Large intestine (tissue), 12 donors: Measurements from ENCODE around the gene MME. TPM values are rescaled to one million over a fixed set of nuclear protein-coding genes. Genes with fewer than 3 reads are reported as not detected.

Experiments used
- DNase-seq, 2 donors: peaks; one replicate each; pipeline versions ENCODE4 v3.0.0 to v3.0.0-alpha.2; 2013
- H3K27ac ChIP-seq: one replicate; pipeline ENCODE4 v1.5.1; 2013; ENCODE audit warnings: low read length
- H3K27me3 ChIP-seq: 2 replicates; pipeline ENCODE4 v1.6.1; 2013; ENCODE audit warnings: low read length; ENCODE audit not compliant: control insufficient read depth, insufficient read depth
- H3K36me3 ChIP-seq: 2 replicates; pipeline ENCODE4 v1.6.1; 2013; ENCODE audit warnings: low read length; ENCODE audit not compliant: control insufficient read depth, insufficient read depth
- H3K4me1 ChIP-seq: one replicate; pipeline ENCODE4 v1.6.1; 2013; ENCODE audit warnings: low read length; ENCODE audit not compliant: control insufficient read depth, insufficient read depth
- H3K4me3 ChIP-seq: one replicate; pipeline ENCODE4 v1.5.1; 2013; ENCODE audit warnings: low read length
- H3K9me3 ChIP-seq: one replicate; pipeline ENCODE4 v1.6.1; 2013; ENCODE audit warnings: mild to moderate bottlenecking, low read depth, low read length, moderate library complexity; ENCODE audit not compliant: control insufficient read depth
- WGBS: methylation state at CpG from one replicate; pipeline ENCODE4 v1.1.5; 2013; ENCODE audit warnings: low lambda C conversion rate; ENCODE audit not compliant: insufficient coverage; 5-methylcytosine and 5-hydroxymethylcytosine counted together
- long read RNA-seq, 11 donors: transcript quantifications; one replicate each; lab custom pipeline, GENCODE V29; 2026
- polyA plus RNA-seq: library from polyadenylated mRNA; unstranded; fragments of 120-200 nt; gene quantifications from one replicate; pipeline ENCODE4 v1.2.1, GENCODE V29; 2013

MME gene
- polyA plus RNA-seq: 307 TPM
- long read RNA-seq, donor 1, partial matches to known transcripts: 0 of 7 reads
- long read RNA-seq, donor 1, other reads (novel, unspliced or antisense): 0 of 7 reads
- long read RNA-seq, donor 2, full-length matches to known transcripts: 26 of 44 reads
- long read RNA-seq, donor 2, partial matches to known transcripts: 18 of 44 reads
- long read RNA-seq, donor 2, other reads (novel, unspliced or antisense): 0 of 44 reads
- long read RNA-seq, donor 3: 0 reads
- long read RNA-seq, donor 4: 0 reads
- long read RNA-seq, donor 5: 0 reads
- long read RNA-seq, donor 6, full-length matches to known transcripts: 39 of 327 reads
- long read RNA-seq, donor 6, partial matches to known transcripts: 288 of 327 reads
- long read RNA-seq, donor 6, other reads (novel, unspliced or antisense): 0 of 327 reads
- long read RNA-seq, donor 7, partial matches to known transcripts: 0 of 1 reads
- long read RNA-seq, donor 7, other reads (novel, unspliced or antisense): 0 of 1 reads
- long read RNA-seq, donor 8, full-length matches to known transcripts: 17 of 46 reads
- long read RNA-seq, donor 8, partial matches to known transcripts: 29 of 46 reads
- long read RNA-seq, donor 8, other reads (novel, unspliced or antisense): 0 of 46 reads
- long read RNA-seq, donor 9, transcript MME-201 (23 exons, 2,360 nt): major isoform, 11 of 24 reads
- long read RNA-seq, donor 9, partial matches to known transcripts: 5 of 24 reads
- long read RNA-seq, donor 9, other reads (novel, unspliced or antisense): 0 of 24 reads
- long read RNA-seq, donor 10, full-length matches to known transcripts: 39 of 85 reads
- long read RNA-seq, donor 10, partial matches to known transcripts: 46 of 85 reads
- long read RNA-seq, donor 10, other reads (novel, unspliced or antisense): 0 of 85 reads
- long read RNA-seq, donor 11, transcript MME-204 (23 exons, 3,590 nt): major isoform, 5 of 11 reads
- long read RNA-seq, donor 11, partial matches to known transcripts: 0 of 11 reads
- long read RNA-seq, donor 11, other reads (novel, unspliced or antisense): 0 of 11 reads

DNA sequence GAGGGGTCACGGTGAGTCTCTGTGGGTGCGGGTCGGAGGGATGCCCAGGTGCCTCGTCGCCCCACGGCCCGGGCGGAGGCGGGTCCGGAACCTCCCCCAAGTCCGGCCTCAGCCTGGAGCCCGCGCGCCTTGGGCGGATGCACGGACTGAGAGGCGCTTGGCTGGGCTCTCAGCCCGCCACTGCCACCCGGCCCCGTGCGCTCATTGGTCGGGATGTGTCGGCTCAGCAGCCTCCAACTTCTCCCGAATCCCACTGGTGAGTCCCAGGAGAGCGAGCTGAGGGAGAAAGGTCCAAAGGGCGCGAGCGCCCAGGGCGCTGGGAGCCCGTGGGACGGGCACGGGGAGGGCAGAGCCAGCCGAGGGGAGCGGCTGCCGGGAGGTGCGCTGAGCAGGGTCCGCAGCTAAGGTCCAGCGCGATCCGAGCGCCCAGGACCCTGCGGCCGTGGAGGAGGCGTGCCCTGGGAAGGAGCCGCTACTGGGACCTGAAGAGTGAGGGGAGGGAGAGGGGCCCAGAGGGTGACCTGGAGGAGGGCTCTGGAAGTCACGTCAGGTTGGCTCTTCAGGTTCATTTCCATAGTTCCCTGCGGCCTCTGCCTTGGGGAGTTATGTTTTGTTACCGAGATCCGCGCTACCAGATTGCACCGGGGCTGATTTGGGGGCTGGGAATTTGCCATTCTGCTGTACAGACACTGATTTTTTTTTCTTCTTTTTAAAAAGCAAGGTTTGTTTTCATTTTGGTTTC is at the start of gene MME:
MME (plus strand) TSS at position 574 of the 742 bp plus-strand sequence. CDS start 3,849 bp downstream, outside the sequence.
- no peaks in the 10 kb centered on the region for H3K4me1 ChIP-seq
- peaks cover 13% of the 10 kb centered on the region for H3K27me3 ChIP-seq
- no peaks in the 10 kb centered on the region for H3K9me3 ChIP-seq
- H3K27ac ChIP-seq: peak within 1 kb of the TSS; percentile 72
- no peaks in the 10 kb centered on the region for H3K36me3 ChIP-seq
- 0% methylated on average over 1 of the region's 51 CpGs for WGBS
- peak within 1 kb of the TSS; percentile 72 for H3K4me3 ChIP-seq
- DNase-seq: peak; percentile 88 to 94

DNA sequence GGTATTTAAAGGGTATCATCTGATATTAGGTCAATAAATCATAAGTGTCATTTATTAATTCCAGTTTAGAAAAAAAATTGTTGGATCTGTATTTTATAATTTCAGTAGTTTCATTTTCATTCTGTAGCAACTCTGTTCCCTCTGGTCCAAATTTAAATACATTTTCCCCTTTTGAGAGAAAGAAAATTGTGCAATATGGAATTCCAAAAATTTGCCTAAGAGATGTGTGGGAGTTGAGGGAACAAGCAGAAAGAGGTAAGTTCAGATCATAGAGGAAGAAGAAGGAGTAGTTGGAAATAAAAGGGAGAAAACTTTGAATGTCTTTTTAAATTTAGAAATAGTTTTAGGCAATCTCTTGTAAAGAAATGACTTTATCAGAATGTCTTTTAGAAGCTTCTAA is 48.9 kb upstream of the MME start:
- no peaks in the 10 kb centered on the region for H3K36me3 ChIP-seq
- H3K4me3 ChIP-seq: no peak overlapping the region
- DNase-seq: no peak
- no peaks in the 10 kb centered on the region for H3K27me3 ChIP-seq
- no peak overlapping the region for H3K27ac ChIP-seq
- peaks cover 10% of the 10 kb centered on the region for H3K4me1 ChIP-seq
- no peaks in the 10 kb centered on the region for H3K9me3 ChIP-seq

DNA sequence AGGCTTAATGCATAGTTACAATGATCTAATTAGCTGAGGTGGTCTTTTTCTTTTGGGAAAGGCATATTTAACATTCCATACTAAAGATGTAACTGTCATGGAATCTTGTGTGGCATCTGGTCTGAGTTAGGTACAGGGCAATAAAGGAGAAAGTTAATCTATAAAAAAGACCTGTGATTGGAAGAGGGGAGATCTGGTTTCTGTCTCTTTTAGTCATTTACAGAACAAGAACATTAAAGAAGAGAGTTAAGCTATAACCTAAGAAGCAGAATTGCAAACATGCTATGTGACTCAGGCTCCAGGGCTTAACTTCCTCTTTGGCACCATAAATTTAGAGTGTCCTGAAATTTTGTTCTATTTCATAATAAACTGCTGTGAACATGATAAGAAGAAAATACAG is 47.2 kb upstream of the MME start:
- H3K4me1 ChIP-seq: no peaks in the 10 kb centered on the region
- H3K36me3 ChIP-seq: no peaks in the 10 kb centered on the region
- DNase-seq: no peak
- no peaks in the 10 kb centered on the region for H3K9me3 ChIP-seq
- no peak overlapping the region for H3K4me3 ChIP-seq
- H3K27ac ChIP-seq: no peak overlapping the region
- H3K27me3 ChIP-seq: no peaks in the 10 kb centered on the region

DNA sequence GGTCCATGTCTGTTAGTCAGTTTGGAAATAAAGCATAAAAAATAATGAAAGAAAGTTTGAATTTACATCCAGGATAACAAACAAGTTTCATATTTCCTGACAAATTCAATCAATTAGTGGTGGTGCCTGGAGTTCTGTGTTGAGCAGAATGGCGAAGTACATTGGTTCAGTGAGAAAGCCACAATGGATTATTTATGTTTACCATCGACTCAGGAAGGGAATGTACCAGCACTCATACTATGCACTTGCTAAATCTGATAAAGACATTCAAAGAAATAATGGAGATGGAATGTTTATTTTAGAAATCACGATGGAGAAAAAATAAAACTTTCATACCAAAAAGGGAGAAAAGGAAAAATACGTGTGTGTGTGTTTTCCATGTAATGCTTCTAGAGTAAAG is 45.3 kb upstream of the MME start:
- no peak overlapping the region for H3K4me3 ChIP-seq
- no peaks in the 10 kb centered on the region for H3K36me3 ChIP-seq
- no peaks in the 10 kb centered on the region for H3K4me1 ChIP-seq
- 100% methylated on average over 3 of the region's 4 CpGs for WGBS
- H3K27me3 ChIP-seq: no peaks in the 10 kb centered on the region
- H3K27ac ChIP-seq: no peak overlapping the region
- DNase-seq: no peak
- H3K9me3 ChIP-seq: no peaks in the 10 kb centered on the region

DNA sequence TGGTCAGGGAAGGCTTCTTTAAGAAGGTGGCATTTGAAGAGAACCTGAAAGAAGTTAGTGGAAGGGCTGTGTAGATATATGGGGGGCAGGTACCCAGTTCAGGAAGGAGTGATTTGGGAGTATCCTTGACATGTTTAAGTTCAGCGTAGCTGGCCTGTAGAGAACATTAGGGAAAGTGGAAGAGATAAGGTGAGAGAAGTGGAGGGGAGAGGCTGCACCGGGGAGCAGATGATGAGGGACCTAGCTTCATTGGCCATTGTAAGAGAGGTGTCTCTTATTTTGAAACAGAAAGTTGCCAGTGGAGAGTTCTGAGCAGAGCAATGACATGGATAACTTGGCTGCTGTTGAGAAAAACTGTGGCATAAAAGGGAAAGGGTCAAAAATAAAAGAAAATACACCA is 44.6 kb upstream of the MME start:
- Histone ChIP-seq H3K27ac (no peak overlapping the region), H3K4me3 (no peak overlapping the region), H3K36me3 (no peaks in the 10 kb centered on the region), H3K9me3 (no peaks in the 10 kb centered on the region), H3K27me3 (no peaks in the 10 kb centered on the region), H3K4me1 (no peaks in the 10 kb centered on the region)
- 63% methylated on average over 1 of the region's 2 CpGs for WGBS
- DNase-seq: no peak

DNA sequence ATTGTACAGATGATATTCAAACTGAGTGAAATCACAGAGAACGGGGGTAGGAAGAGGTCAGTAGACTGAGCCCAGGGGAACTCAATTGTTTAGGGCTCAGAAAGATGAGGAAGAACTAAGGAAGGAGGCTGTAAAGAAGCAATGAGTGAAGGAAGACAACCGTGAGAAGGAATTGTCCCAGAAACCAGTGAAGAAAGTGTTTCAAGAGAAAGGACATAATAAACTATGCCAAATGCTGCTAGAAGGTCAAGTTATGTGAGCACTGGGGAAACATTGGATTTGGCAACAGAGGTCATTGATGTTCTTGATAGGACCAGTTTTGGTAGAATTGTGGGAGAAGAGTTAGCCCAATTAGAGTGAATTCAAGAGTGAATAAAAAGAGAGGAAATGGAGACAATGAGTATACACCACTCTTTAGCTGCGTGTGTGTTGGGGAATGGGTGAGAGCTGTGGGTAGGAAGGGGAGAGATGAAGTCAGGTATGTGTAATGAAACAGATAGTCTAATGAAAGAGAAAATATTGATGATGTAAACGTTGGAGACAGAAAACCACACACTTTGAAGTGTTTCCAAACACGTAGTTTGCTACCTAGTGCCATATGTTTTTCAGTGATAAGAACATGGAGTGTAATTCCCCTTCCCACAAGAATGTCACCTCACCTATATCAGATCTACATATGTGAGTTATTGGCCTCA is 42.5 kb upstream of the MME start:
- no peaks in the 10 kb centered on the region for H3K27me3 ChIP-seq
- H3K27ac ChIP-seq: no peak overlapping the region
- no peaks in the 10 kb centered on the region for H3K9me3 ChIP-seq
- 95% methylated on average over 3 of the region's 5 CpGs for WGBS
- no peak overlapping the region for H3K4me3 ChIP-seq
- no peaks in the 10 kb centered on the region for H3K4me1 ChIP-seq
- no peak for DNase-seq
- H3K36me3 ChIP-seq: no peaks in the 10 kb centered on the region

DNA sequence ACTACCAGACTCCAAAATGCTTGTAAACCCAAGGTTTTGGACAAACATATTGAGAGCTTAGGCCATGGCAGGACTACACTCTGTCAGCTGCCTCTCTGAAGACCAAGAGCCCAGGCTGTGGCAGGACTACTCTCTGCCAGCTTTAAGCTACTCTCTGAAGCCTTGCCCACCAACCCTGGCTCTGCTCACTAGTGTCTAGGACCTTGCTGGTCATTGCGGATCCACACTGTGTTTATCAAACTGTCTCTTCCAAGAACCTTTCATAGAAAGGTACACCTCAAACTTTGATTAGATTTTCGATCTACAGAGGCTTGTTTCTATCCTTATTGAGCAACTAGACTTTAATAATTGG is 41.9 kb upstream of the MME start:
- H3K9me3 ChIP-seq: no peaks in the 10 kb centered on the region
- H3K27me3 ChIP-seq: no peaks in the 10 kb centered on the region
- H3K4me3 ChIP-seq: no peak overlapping the region
- H3K27ac ChIP-seq: no peak overlapping the region
- no peaks in the 10 kb centered on the region for H3K36me3 ChIP-seq
- DNase-seq: no peak
- WGBS: no CpG with 5 or more reads among the region's 2 CpGs
- H3K4me1 ChIP-seq: no peaks in the 10 kb centered on the region

DNA sequence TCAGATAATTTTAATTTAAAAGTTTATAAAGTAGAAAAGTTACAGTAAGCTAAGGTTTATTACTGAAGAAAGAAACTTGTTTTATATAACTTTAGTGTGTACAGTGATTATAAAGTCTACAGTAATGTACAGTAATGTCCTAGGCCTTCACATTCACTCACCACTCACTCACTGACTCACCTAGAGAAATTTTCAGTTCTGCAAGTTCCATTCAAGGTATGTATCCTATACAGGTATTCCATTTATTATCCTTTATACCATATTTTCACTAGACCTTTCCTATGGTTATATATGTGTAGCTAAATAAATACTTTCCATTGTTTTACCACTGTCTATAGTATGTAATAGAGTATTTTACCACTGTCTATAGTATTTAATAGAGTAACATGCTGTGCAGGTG is 33.2 kb upstream of the MME start:
- Histone ChIP-seq H3K36me3 (no peaks in the 10 kb centered on the region), H3K27me3 (no peaks in the 10 kb centered on the region), H3K4me3 (no peak overlapping the region), H3K4me1 (no peaks in the 10 kb centered on the region), H3K27ac (no peak overlapping the region), H3K9me3 (no peaks in the 10 kb centered on the region)
- DNase-seq: no peak

DNA sequence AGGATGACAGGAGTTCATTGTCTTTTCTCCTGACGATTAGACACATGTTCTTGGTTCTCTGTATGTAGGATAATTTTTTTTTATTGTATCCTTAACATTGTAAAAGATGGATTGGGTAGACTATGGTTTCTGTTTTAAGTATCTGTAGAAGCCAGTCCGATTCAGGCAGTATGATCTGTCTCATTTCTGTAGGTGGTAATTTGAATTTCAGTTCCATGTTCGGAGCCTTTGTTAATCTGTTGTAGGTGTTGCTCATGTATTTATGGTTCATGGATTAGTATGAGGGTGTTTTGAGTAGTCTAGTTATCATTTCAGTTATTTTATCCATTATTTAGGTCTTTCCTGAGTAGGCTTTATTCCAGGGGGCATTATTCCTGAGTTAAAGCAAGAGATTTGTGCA is 32.4 kb upstream of the MME start:
- Histone ChIP-seq H3K36me3 (no peaks in the 10 kb centered on the region), H3K27me3 (no peaks in the 10 kb centered on the region), H3K4me1 (no peaks in the 10 kb centered on the region), H3K9me3 (peaks cover 5% of the 10 kb centered on the region), H3K4me3 (no peak overlapping the region), H3K27ac (no peak overlapping the region)
- no peak for DNase-seq
- no CpG with 5 or more reads among the region's 3 CpGs for WGBS

DNA sequence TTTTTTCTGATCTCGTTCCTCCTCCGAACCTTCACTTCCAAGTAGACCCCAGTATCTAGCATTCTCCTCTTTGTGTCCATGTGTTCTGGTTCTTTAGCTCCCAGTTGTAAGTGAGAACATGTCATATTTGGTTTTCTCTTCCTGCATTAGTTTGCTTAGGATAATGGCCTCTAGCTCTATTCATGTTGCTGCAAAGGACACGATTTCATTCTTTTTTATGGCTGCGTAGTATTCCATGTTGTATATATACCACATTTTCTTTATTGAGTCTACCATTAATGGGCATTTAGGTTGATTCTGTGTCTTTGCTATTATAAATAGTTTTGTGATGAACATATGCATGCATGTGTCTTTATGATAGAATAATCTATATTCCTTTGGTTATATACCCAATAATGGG is 30.2 kb upstream of the MME start:
- Histone ChIP-seq H3K9me3 (peaks cover 5% of the 10 kb centered on the region), H3K27ac (no peak overlapping the region), H3K27me3 (no peaks in the 10 kb centered on the region), H3K4me1 (no peaks in the 10 kb centered on the region), H3K4me3 (no peak overlapping the region), H3K36me3 (no peaks in the 10 kb centered on the region)
- WGBS: 100% methylated on average over 4 of the region's 4 CpGs
- DNase-seq: no peak
